ENCODE results near the gene CIAO1. TPM values are rescaled to one million over a fixed set of nuclear protein-coding genes. Genes with fewer than 3 reads are reported as not detected.
"Not testable (repeated sequence)": the region's sequence is repeated elsewhere in the genome, so short reads cannot be mapped to it uniquely, and the experiment has no call there.

Gene CIAO1
- polyA plus RNA-seq, 10 donors: 32.5 to 49.9 (median 43.9) TPM

DNA sequence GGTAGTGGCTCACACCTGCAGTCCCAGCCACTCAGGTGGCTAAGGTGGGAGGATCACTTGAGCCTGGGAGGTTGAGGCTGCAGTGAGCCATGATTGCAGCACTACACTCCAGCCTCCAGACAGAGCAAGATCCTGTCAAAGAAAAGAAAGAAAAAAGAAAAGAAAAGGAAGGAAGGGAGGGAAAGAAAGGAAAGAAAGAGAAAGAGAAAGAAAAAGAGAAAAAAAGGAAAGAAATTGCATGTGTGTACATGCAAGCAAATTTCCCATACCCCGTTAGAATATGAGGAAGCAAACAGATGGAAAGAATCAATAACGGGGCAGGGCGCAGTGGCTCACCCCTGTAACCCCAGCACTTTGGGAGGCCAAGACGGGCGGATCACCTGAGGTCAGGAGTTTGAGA is 18.1 kb upstream of the CIAO1 start:
- DNase-seq: no peak

DNA sequence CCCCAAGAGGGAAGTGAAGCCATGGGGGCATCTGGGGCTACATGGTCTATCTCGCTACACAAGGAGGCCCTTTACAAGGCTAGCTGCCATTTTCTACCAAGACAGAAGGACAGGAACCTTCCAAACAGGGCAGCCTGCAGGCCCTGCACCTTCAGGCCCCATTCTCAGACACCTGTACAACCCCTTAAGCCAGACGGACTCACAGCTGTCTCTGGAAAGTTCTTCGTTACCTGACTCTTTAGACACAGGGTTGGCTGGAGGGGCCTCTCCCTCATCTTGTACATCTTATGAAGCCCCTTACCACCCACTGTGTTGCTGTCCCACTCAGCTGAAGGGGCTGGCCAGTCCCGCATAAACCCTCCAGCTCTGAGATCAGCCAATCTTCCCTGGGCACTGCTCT is 17.4 kb upstream of the CIAO1 start:
- DNase-seq: no peak

DNA sequence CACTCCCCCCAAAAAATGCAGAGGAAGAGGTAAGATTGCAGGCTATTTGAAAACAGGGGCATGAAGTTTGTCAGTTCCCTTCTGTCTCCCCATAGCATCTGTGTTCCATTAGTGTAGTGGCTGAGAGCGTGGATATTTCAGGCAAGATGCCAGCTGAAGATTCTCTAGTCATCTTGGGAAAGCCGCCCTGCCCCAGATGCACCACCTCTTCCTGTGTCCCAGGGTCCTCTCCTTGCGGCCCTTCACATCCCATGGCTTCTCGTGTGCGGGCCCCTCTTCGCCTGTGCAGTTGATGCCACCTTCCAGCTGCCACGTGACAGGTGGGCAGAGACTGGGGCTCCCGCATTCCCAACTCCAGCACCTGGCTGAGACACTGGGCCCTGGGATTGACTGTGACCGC is 16.4 kb upstream of the CIAO1 start:
- DNase-seq: peak; percentile 73 to 85 (median 75)

DNA sequence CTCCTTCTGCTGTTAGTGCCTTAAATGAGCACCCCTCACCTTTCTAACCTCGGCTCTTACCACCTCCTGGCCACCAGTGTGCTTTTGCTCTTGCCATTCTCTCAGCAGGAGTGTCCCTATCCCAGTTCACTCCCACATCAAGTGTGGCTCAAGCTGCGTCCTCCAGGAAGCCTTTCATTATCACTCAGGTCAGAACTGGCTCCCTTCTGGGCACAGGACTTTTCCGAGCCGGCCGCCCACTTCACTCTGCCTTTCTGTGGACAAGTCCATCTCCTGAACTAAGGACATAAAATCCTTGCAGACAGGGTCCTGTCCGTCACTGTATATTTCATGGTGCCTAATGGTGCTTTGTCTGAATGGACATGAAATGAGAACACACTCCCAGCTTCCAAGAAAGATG is 15.8 kb upstream of the CIAO1 start:
- no peak for DNase-seq

DNA sequence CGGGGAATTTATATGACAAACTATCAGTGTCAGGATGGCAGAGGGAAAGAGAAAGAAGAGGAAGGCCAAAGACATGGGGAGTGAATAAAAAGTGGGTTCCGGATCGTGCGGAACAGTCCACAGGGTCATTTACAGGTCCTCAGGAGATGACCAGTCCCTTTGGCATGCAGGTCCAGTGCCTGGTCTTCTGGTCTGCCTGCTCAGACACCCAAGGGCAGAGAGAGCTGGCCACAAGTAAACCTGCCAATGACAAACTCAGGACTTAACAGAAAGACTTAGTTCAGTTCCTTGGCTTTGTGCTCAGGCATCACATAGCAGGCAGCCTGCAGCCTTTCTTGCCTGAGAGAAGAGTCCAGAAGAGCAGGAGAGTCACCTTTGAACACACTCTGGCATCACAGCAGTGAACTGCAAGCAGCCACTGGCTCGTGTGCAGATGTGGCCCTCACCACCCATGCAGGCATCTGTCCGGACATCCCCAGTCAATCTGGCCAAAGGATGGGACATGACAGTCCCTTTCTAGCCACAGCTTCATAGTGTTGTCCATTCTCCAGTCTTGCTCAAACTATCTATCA is 14.2 kb upstream of the CIAO1 start:
- DNase-seq: peak in 1 of 3 donors; percentile 43

DNA sequence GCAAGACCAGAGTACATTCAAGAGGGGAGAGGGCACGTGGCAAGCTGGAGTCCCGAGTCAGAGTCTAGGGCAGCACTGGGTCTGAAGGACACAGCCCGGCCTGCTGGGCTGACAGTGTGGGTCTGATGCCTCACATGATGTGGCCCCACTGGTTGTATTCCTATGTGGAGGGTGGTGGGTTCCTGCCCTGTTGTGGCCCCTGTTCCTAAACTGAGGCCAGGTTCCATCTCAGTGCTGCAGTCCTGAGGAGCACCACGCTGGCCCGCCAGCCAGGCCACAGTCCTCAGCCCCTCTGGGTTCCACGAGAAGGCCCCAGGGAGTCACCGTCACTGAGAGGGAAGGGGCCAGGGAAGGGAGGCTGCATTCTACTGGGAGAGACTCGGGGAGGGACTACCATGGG is 13.5 kb upstream of the CIAO1 start:
- no peak for DNase-seq

DNA sequence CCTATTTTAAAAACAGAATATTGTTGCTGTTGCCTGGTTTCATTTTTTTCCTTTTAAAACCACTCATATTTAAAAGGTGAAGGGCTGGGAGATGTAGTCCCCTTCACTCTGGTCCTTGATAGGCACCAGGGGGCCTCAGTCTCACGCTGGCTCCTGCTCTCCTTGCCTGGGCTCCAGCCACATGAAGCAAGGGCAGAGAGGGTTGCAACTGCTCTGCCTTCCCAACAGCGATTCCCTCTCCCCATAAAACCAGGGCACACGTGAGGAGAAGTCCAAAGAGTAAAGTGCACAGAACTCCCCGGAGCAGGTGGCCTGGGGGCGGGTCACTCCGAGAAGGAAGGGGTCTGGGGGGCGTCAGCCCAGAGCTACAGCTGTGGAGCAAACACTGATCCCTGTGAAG is 13.0 kb upstream of the CIAO1 start:
- DNase-seq: no peak

DNA sequence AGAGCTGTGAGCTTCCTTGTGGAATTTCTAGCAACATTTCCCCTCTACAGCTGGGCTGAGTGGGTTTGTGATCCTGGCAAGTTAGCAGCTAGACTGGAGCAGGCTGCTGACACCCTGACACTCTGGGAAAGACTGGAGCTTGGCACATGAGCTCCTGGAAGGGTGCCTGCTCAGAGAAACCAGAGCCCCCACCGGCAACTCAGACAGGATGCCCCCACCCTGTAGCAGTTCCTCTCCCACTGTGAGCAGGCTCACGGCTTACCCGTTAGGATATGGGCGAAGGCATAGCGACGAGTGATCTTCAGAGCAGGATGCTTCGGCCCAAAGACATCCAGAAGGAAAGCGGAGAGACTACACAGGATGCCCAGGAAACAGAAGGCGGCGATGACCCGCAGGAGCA is 11.5 kb upstream of the CIAO1 start:
- no peak for DNase-seq

DNA sequence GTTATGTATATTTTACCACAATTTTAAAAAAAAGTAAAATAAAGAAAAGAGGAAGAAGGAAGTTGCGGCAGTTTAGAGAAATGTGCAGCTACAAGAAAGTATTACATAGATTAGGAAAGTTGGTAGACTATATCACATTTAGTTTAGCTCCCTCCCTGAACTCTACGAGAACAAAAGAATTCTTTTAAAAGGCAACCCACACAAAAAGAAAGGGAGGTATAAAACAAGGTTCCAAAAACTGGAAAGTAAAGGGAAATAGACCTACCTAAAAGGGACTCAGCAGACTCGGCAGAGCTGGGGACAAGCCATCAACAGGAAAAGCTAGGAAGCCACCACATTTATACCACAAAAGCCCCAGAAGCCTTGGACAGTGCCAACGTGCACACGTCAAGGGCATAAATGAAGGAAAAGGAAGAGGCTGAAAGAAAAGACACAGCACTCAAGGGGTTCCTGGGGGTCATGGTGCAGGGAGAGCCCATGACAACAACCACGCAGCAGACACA is 9.4 kb upstream of the CIAO1 start:
- no peak for DNase-seq

DNA sequence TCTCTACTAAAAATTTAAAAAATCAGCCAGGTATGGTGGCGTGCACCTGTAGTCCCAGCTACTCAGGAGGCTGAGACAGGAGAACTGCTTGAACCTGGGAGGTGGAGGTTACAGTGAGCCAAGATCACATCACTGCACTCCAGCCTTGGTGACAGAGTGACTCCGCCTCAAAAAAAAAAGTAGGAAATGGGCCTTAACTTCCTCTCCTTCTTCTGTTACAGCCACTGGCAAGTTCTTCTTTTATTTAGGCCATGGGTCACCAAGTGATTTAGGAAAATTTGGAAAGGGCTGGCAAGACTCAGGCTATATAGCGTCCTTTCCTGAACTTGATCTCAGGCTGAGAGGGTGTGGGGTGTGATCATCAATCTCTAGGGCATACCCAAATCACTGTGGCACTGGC is 8.3 kb upstream of the CIAO1 start:
- not testable (repeated sequence) for DNase-seq

DNA sequence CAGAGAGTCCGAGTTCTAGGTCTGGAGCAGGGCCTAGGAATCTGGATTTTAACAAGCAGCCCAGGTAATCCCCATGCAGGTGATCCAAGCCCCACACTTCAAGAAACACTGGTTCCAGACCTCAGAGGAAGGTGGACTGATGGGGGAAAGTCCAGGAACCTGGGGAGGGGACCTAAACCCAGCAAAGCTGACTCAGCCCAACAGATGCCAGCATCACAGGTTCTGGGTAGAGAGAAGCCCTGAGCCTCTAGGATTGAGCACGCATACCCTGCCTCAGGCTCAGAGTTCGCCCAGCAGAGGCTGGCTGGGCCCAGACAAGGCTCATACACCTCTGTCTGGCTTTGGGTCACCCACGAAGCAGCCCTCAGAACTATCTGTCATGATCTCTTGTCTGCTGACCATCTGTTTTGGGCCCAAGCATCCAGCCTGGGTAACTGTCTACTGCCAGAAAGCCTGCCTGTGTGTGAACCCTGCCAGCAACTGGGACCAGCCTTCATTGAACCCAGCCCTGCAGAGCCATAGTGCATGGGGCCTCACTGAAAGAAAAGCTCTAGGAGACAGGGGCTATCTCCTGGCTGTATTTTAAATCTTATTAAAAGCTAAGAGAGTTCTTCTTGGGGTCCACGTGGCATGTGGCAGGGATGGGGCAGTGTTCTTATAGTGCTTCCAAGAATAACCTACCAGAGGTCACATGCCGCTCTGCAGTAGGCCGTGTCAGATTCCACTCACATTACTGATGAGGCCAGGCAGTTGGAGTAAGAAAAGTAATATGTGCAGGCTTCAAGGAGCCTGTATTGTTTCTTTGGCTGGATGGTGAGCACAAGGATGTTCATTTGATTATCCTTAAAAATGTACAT is 7.6 kb upstream of the CIAO1 start:
- DNase-seq: peak in 1 of 3 donors; percentile 43

DNA sequence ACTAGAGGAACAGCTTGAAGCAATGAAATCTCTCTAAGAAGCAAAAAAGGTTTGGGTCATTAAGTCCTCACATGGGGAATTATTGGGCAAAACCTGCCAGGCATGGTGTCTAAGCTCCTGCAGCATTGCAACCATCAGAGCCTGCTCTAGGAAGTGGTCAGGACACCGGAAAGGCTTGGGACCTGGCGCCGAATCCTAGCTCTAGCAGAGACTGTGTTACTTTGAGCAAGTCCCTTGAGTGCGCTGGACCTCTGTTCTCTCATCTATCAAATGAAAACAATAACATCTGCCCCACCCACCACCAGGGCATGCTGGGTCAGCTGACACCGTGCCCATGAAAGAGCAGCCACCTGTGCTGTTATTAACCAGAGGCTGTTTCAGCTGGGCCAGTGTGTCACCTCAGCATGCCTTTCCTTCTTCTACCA is 6.5 kb upstream of the CIAO1 start:
- DNase-seq: no peak

DNA sequence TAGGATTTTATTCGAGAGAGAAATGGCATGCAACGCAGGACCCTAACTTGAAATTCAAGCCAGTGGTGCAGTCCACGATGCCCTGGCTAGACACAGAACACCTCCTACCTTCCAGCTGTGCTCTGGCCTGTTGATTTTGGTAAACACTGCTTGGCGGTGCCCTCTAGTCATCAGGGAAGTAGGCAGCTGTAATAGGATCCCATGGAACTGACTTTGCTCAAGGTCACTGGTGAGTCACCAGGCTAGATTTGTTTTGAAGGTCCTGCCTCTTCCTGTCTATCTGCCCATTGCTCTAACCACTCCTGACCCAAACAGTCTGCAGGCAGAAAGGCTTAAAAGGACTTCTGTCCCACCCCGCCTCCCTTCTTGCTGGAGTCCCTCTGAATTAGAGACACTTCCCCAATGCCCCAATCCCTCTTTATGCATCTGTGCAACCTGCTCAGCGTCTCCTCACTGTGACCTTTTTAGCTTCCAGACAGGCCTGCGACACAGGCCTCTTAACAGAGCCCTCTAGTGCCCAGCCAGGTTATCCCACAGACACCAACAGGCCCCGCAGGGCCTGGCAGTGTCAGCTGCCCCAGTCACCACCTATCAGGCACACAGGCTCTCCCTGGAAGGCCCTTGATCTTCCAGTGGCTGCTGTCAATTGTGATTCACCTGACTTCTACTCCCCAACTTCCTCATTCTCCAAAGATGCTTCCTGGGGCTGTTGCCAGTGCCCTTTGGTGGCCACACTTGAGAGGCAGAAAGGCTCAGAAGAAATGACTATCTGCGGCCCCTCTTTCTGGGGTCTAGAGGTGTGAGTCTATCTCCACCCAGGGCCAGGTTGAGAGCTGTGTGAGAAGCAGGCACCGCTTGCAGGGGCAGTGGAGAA is 5.4 kb upstream of the CIAO1 start:
- peak in 2 of 3 donors; percentile 41 to 43 for DNase-seq

DNA sequence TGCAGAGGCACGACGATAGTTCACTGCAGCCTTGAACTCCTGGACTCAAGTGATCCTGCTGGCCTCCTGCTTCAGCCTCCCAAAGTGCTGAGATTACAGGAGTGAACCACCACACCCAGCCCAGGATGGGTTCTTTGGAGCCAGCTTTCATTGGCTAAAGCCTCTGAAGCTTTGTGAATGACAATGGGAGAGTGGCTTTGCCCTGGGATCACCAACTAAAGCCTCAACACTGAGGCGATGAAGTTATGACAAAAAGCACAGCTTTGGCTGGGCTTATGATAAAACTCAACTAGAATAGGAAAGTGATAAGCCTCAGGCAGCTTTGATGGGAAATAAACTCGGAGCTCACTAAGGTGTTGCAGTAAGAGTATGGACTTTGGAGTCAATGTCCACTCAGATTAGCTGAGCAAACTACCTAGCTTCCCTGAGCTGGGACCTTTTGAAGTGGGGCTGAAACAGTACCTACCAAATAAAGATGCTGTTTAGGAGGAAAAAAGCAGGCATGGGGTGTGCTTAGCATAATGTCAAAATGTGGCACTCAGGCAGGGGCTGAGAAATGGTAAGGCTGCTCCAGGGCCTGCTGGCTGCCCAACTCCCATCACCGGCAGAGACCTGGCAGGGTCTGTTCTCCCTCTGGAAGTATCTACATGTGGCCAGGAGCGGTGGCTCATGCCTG is 4.6 kb upstream of the CIAO1 start:
- no peak for DNase-seq

DNA sequence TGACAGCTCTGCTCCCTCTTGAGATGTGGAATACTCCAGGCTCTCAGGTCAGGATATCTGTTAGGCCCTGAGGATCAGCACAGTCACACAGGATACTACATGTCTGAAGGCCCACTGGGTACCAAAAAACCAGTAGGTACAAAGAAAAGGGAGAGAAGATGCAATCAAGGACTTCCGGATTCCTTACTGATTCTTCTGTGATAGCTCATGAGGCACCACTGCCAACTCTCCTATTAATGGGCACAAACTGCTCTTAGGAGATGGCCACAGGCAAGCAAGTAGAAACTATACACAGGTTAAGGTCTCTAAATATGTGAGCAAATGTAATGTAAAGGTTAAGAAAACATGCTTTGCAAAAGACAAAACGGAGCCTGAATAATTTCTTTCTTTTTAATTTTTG is 3.7 kb upstream of the CIAO1 start:
- DNase-seq: no peak

DNA sequence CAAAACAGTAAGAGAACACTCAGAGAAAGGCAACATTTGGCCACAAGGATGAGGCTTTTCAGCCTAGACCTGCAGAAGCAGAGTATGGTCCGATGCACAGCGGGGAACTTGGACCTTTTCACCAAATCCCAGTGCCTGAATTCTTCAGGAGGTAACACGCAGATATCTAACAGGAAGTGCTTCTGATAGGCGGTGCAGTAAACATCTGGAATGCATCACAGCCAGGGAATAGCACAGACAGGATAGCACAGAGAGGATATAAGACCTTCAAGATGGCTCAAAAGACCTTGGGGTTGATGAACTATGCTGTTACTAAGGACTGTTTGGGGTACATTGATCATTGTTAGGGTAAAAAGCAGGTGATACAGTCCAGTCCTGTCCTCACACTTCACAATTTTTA is 1.9 kb upstream of the CIAO1 start:
- DNase-seq: no peak

DNA sequence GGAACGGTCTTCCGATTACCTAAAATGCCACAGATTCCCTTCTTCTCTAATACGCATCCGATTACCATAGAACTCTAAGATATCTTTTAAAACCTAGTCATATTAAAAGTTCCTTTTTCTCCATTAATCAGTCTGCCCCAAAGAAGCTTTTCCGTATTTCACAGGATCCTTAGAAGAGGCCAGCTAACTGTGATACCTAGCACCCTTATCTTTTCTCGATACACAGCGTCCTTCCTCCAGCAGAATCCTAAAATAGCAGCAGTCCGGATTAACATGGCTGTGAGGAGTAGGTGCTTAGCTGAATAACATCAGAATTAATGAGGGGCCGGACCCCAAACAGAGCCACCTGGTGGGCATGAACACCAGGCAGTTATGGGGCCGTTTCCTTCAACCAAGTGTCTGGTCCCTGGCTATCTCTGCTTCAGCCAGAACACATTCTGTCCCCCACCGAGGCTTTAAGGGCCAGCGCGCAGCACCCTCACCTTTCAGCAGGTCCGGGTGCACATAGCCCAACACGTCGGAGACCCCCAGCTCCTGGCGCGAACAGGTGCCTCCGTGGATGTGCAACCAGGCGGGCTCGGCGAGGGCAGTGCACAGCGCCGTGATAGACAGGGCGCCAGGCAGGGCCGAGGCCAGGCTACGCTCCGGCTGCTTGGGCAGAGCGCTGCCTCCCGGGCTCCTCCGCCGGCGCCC is 1.2 kb upstream of the CIAO1 start:
- peak in 1 of 3 donors; percentile 61 for DNase-seq

DNA sequence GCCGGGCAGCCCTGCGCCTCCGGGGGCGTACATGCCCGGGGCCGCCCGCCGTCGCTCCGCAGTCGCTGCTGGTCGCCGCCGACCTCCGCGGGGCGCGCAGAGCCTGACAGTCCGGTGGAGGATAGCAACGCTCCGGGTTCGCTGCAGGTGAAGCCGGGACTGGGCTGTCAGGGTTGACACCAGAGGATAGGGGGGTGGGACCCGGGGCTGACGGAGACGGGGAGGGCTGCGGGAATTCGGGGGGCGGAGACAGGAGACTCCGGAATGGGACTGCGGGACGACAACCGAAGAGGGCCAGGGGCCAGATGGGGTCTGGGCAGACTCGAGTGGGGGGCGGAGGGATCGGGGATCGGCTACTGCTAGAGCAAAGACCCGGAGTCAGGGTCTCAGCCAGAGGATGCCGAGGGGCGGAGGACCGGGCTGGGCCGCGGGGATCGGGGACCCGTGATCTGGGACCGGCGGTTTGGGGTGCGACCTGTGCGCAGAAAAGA is 631 bp upstream of the CIAO1 start:
- DNase-seq: no peak

DNA sequence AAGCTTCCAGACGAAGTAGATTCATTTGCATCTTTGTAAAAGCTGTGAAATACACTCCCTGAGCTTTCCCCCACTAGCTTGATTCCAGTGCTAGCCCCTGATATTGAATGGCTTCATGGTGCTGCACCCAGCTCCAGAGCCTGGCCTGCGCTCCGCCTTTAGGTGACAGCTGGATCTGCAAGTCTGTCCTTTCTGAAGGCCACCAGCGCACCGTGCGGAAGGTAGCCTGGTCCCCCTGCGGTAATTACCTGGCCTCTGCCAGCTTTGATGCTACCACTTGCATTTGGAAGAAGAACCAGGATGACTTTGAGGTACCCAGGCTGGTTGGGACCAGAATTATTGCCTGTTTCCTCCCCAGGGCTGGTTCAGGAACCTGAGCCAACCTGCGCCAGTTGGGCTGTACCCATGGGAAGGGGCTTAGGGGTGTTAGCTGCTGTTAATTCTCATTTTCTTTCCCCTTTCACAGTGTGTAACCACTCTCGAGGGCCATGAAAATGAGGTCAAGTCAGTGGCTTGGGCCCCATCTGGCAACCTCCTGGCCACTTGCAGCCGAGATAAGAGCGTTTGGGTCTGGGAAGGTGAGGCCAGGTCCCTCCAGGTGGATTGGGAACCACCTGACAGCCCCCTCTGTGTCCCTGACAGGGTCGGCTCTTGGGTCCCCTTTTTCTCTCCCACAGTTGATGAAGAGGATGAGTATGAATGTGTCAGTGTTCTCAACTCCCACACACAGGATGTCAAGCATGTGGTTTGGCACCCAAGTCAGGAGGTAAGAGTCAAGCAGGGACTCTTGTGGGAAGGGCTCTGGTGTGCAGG is 1.3 kb downstream of the CIAO1 start:
- no peak for DNase-seq

DNA sequence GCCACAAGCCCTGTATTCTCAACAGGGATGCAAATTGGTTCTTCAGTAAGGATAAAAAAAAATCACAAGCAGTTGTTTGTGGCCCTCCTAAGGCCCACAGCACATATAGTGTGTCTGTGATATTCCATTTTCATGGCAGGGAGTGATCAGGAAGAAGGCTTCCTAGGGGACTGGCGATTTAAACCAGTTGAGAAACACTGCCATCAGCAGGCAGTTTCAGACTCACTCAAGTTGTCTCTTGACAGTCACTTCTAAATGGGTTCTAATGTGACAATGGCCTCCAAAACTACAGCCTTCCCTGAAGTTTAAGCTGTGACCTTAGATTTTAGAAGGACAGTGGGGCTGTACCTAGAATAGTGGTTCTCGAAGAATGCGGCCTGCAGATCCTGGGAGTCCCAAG is 6.0 kb downstream of the CIAO1 start:
- no peak for DNase-seq
